HEK293T (cell line): ENCODE data around the gene BEST1.

Experiments used
- BHLHE40 ChIP-seq: fragments of 450-650 bp; IDR thresholded peaks from 2 replicates; pipeline ENCODE4 v1.6.1; 2016; ENCODE audit warnings: mild to moderate bottlenecking, moderate library complexity, borderline replicate concordance
- CTBP1 ChIP-seq: fragments of 450-650 bp; IDR thresholded peaks from 2 replicates; pipeline ENCODE4 v1.6.1; 2016; ENCODE audit warnings: borderline replicate concordance
- FOXA1 ChIP-seq: fragments of 450-650 bp; IDR thresholded peaks from 2 replicates; pipeline ENCODE4 v1.6.1; 2016; ENCODE audit warnings: mild to moderate bottlenecking
- FOXM1 ChIP-seq: fragments of 450-650 bp; IDR thresholded peaks from 2 replicates; pipeline ENCODE4 v1.6.1; 2017; ENCODE audit warnings: mild to moderate bottlenecking, borderline replicate concordance
- SUZ12 ChIP-seq: fragments of 450-650 bp; IDR thresholded peaks from 2 replicates; pipeline ENCODE4 v1.6.1; 2016; ENCODE audit warnings: mild to moderate bottlenecking
- TARDBP ChIP-seq: fragments of 450-650 bp; IDR thresholded peaks from 2 replicates; pipeline ENCODE4 v1.6.1; 2016

GRCh38 chr11:61966734-61967115 lies 16.6 kb downstream of the BEST1 start:
- TF ChIP-seq CTBP1 = no peak
- no peak for TF ChIP-seq FOXA1
- no peak for TF ChIP-seq FOXM1
- no peak for TF ChIP-seq TARDBP
- TF ChIP-seq BHLHE40 = no peak
- TF ChIP-seq SUZ12 = no peak
